GM19240 (cell line): ENCODE results near the gene HK2.

ENCODE experiments used
- DNase-seq: peaks from one replicate; pipeline ENCODE4 v3.0.0; 2011; ENCODE audit warnings: low spot score; ENCODE audit not compliant: insufficient read length

HK2 gene

DNA sequence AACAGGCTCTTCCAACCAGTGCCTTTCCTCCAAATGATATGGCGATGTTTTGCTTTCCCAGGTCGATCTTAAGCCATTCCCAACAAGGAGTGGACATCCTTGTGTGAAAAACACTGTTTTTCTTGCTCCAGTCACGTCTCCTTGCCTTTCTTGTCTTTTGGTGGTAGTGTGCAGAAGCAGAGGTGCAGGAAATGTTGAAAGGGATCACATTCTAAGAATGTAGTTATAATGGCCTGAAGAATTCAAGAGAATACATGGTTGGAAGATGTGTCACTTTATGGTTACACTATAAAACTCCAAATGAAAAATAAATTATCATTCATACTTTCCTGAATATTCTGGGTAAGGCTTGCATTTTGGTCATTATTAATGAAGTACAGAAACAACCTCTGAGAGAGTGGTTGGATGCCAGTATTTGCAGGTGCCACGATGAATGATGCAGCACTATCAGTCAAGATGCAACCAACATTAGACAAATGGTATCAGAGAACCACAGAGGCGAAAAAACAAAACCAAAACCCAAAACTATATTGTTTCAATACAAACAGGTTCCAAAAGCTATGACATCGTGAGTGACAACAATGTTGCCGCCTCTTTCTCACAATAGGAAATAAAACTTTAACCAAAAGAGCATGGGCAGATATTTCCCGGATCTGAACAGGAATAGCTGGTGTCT is 97.0 kb downstream of the HK2 start:
- no peak for DNase-seq

DNA sequence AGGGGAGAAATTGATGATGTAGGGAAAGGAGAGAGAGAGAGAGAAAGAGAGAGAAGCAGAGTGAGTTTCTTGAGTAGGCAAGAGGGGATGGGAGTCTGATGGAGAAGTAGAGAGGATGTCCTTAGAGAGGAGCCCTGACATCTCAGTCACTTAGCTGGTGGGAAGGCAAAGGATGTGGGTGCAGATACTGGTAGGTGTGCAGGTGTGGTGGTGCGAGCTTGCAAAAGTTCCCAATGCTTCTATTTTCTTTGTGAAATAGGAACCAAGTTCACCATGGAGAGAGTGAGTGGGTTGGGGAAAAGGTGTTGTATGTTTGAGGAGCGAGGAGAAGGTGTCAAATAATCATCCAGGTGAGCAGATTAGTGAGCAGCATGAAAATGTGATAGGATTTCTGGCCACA is 98.0 kb downstream of the HK2 start:
- no peak for DNase-seq

DNA sequence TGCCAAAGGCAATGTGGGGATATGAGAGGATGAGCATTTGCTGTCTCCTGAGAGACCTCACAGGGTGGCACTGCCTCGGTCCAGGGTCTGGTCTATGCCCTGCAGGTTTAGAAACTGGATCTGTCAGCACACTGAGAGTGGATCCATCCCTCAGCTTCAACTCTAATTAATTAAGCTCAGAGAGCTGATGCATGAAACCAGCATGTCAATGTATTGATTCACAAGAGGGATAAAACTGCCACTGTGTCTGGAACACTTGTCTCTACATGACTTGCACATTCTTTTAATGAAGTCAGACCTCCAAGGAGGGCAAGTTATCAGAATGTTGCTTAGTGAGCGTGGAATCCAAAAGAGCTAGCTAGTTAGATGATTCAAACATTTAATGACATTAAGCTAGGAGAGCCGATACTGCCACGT is 102.1 kb downstream of the HK2 start:
- no peak for DNase-seq

DNA sequence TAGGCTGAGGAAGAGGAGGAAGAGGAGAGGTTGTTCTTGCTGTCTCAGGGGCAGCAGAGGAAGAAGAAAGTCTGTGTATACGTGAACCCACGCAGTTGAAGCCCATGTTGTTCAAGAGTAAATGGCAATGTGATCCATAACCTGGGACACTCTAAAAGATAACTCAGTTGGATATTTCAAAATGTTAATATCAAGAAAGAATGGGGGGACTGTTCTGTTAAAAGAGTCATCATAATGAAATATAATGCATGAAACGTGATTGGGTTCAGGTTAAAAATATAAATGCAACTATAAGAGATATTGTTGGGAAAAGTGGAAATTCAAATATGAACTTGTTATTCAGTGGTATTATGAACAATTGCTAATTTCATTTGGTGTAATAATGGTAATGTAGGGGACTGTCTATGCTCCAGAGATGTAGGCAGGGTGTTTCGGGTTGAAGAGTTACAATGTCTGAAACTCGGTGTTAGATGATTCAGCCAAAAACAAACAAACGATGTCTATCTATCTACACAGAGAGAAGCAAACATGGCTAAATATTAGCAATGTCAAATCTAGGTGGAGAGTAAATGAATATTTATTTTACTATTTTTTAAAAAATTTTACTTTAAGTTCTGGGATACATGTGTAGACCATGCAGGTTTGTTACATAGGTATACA is 103.4 kb downstream of the HK2 start:
- no peak for DNase-seq

DNA sequence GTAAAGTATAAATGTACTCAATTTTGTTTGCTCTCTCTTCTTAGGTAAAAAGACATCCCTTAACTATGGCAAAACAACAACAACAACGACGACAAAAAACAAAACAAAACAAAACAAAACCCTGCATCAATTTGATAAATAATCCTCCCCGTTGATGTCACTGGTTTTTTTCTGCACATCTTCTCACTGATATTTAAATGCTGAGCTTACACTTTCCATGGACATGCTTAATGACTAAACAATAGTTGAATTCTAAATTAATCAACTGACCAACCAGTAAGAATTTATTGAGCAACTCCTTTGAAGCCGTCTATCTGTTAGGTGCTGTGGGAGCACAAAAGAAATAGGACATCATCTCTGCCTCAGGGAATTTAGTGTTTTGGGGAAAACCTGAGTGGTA is 104.3 kb downstream of the HK2 start:
- no peak for DNase-seq

DNA sequence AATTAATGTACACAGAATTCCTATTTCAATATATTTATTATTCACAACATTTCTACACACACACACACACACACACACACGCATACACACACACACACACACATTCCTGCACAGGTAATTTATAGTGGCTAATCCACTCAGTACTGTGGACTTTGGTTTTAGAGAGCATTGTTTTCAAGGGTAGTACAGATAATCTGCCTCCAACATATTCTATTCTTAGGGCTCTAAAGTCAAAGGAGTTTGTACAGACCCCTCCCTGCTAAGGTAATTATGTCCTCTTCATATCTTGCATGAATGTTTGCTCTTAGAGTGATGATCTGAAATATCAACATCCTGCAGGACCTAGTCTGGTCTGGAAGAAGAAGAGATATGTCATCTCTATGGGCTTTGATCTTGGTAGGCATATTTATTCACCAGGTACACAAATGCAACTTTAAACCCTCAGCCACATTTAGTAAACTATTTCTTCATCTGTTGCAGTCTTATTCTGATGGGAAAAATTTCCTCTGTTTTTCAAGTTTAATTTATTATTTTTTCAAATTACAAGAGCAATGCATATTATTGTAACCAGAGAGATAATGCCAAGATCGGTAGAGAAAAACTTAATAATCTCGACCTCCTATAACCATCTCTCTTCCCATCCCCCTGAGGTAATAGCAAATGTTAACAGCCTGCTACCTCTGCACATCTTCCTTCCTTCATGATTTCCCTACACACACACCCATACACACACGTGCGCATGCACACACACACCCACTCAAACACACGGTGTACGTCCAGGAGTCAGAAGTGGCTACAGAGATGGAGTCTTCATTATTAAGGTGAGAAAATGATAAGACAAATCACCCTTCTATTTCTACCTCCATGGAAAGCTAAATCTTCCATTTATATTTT is 106.2 kb downstream of the HK2 start:
- DNase-seq, result no peak

DNA sequence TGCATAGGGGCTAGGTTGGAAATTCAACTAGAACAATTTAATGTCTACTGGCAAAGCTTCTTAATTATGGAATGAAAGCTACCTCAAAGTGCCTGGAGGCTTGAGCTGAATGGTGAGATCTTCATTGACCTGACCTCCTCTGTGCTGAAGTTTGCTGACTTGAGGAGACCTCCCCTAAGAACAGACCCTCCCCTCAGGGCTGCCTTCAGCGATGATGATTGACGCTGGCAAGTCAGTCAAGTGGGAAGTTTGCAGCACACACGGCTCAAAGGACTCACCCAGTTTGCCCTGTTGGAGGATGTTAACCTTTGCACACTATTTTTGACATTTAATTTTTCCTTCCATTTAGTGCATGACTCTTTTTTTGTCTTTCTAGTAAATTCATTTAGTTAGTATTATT is 107.4 kb downstream of the HK2 start:
- no peak for DNase-seq

DNA sequence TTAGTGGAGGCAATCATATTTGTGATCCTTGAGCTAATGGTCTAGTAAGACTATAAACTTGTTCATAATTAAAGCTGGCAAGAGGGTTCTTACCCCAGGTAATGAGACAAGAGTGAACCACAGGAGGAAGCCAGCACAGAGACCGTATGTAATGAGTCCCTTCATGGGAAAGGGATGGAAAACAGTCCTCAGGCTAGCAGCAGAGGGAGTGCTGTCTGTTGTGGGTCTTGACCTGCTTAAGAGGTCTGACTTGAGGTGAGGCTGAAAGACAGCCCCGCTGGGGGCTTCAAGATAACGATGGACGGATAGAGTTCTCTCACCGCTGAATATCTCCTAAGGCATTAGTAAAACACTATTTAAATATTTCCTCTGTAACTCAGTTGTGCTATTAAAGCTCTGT is 108.3 kb downstream of the HK2 start:
- DNase-seq, result no peak
